Measurements from ENCODE around the gene NTN3. TPM values are rescaled to one million over a fixed set of nuclear protein-coding genes. Genes with fewer than 3 reads are reported as not detected.
A peak's percentile ranks its signal among the peaks of the same experiment; 100 is the strongest.

Gene NTN3
- 0.14 TPM for polyA plus RNA-seq (2013, experiment 1 of 2)
- 0.15 TPM for polyA plus RNA-seq (2013, experiment 2 of 2)

- H2AFZ ChIP-seq (ENCODE audit: low read depth, low read length), result no peak within 1 kb of the TSS
- no peak for DNase-seq
- H3K4ac ChIP-seq (ENCODE audit: low read depth in 1 of 2, low read length in 2 of 2), result peak within 1 kb of the TSS in 1 of 2 experiments; percentile 81
- peak within 1 kb of the TSS; percentile 82 for H3K4me2 ChIP-seq (ENCODE audit: low read length, poor library complexity, severe bottlenecking)
- no peak within 1 kb of the TSS for H3K14ac ChIP-seq (ENCODE audit: low read length in 2 of 2)
- H3K27ac ChIP-seq (ENCODE audit: low read length, poor library complexity, severe bottlenecking), result no peak within 1 kb of the TSS
- H4K8ac ChIP-seq (ENCODE audit: low read length), result peak within 1 kb of the TSS; percentile 72
- H4K91ac ChIP-seq (ENCODE audit: low read length), result peak within 1 kb of the TSS; percentile 84
- H3K36me3 ChIP-seq (ENCODE audit: control insufficient read depth in 1 of 2, insufficient read depth in 2 of 2, low read depth in 1 of 2, low read length in 2 of 2), result peaks cover 0 to 6% of the 10 kb centered on the region in 2 experiments
- no peaks in the 10 kb centered on the region for H3K9me3 ChIP-seq (ENCODE audit: control insufficient read depth, low read length)
- peaks cover 2% of the 10 kb centered on the region for H3K79me1 ChIP-seq (replicated peaks; ENCODE audit: low read length, poor library complexity, severe bottlenecking)
- peak within 1 kb of the TSS; percentile 35 for H2BK15ac ChIP-seq (ENCODE audit: low read depth, poor library complexity, severe bottlenecking)
- no peak within 1 kb of the TSS for H2BK120ac ChIP-seq (ENCODE audit: low read depth, low read length)
- H3K23ac ChIP-seq (ENCODE audit: low read length in 2 of 2), result no peak within 1 kb of the TSS
- H3K9ac ChIP-seq (ENCODE audit: low read length), result no peak within 1 kb of the TSS
- H3K18ac ChIP-seq (ENCODE audit: low read depth in 1 of 2, low read length in 2 of 2), result peak within 1 kb of the TSS in 1 of 2 experiments; percentile 74
- peaks cover 23 to 36% of the 10 kb centered on the region in 2 experiments for H3K27me3 ChIP-seq (ENCODE audit: control insufficient read depth in 1 of 2, insufficient read depth in 1 of 2, low read length in 2 of 2)
- WGBS, result 2% methylated on average over 40 of the region's 59 CpGs
- H3K4me3 ChIP-seq (ENCODE audit: insufficient read depth in 1 of 2, low read depth in 1 of 2, low read length in 2 of 2), result peak within 1 kb of the TSS in 1 of 2 experiments; percentile 46
- H2AK5ac ChIP-seq (ENCODE audit: low read length, severe bottlenecking), result no peak within 1 kb of the TSS
- peak within 1 kb of the TSS in 1 of 2 experiments; percentile 67 for H2BK12ac ChIP-seq (ENCODE audit: low read length in 2 of 2)
- H2BK5ac ChIP-seq (ENCODE audit: low read depth, low read length, poor library complexity, severe bottlenecking), result no peak within 1 kb of the TSS
- H3K4me1 ChIP-seq (ENCODE audit: control insufficient read depth, insufficient read depth, low read depth, low read length), result peaks cover 68% of the 10 kb centered on the region
Measured at GRCh38 chr16:2471016-2471652, at the start of gene NTN3. Gene NTN3, plus strand, starts transcription at chr16:2471297. Its CDS starts 405 bp downstream, at chr16:2471702.

GRCh38 chr16:2422123-2422867, 48.8 kb upstream of the NTN3 start:
- Histone ChIP-seq H3K9me3 (ENCODE audit: control insufficient read depth, low read length) (no peaks in the 10 kb centered on the region), H4K8ac (ENCODE audit: low read length) (no peak overlapping the region), H3K4me1 (ENCODE audit: control insufficient read depth, insufficient read depth, low read depth, low read length) (no peaks in the 10 kb centered on the region), H3K14ac (ENCODE audit: low read length in 2 of 2) (no peak overlapping the region), H3K4me3 (ENCODE audit: insufficient read depth in 1 of 2, low read depth in 1 of 2, low read length in 2 of 2) (no peak overlapping the region), H3K27ac (ENCODE audit: low read length, poor library complexity, severe bottlenecking) (no peak overlapping the region), H2AK5ac (ENCODE audit: low read length, severe bottlenecking) (no peak overlapping the region), H2AFZ (ENCODE audit: low read depth, low read length) (no peak overlapping the region), H4K91ac (ENCODE audit: low read length) (no peak overlapping the region), H3K4me2 (ENCODE audit: low read length, poor library complexity, severe bottlenecking) (no peak overlapping the region), H2BK5ac (ENCODE audit: low read depth, low read length, poor library complexity, severe bottlenecking) (no peak overlapping the region), H3K23ac (ENCODE audit: low read length in 2 of 2) (no peak overlapping the region), H3K79me1 (replicated peaks; ENCODE audit: low read length, poor library complexity, severe bottlenecking) (no peaks in the 10 kb centered on the region), H3K18ac (ENCODE audit: low read depth in 1 of 2, low read length in 2 of 2) (no peak overlapping the region), H2BK12ac (ENCODE audit: low read length in 2 of 2) (no peak overlapping the region), H3K27me3 (ENCODE audit: control insufficient read depth in 1 of 2, insufficient read depth in 1 of 2, low read length in 2 of 2) (peaks cover 13 to 17% of the 10 kb centered on the region in 2 experiments), H3K9ac (ENCODE audit: low read length) (no peak overlapping the region), H2BK15ac (ENCODE audit: low read depth, poor library complexity, severe bottlenecking) (no peak overlapping the region), H2BK120ac (ENCODE audit: low read depth, low read length) (no peak overlapping the region), H3K4ac (ENCODE audit: low read depth in 1 of 2, low read length in 2 of 2) (no peak overlapping the region), H3K36me3 (ENCODE audit: control insufficient read depth in 1 of 2, insufficient read depth in 2 of 2, low read depth in 1 of 2, low read length in 2 of 2) (no peaks in the 10 kb centered on the region)
- DNase-seq, result no peak
- 90% methylated on average over 7 of the region's 7 CpGs for WGBS

- Histone ChIP-seq H2BK5ac (ENCODE audit: low read depth, low read length, poor library complexity, severe bottlenecking) (no peak overlapping the region), H3K4me2 (ENCODE audit: low read length, poor library complexity, severe bottlenecking) (no peak overlapping the region)
Measured at GRCh38 chr16:2424061-2425007, 46.8 kb upstream of the NTN3 start.

More at GRCh38 chr16:2424061-2425007, 46.8 kb upstream of the NTN3 start:
- Histone ChIP-seq H3K79me1 (replicated peaks; ENCODE audit: low read length, poor library complexity, severe bottlenecking) (peaks cover 3% of the 10 kb centered on the region), H3K4me3 (ENCODE audit: insufficient read depth in 1 of 2, low read depth in 1 of 2, low read length in 2 of 2) (no peak overlapping the region), H2BK120ac (ENCODE audit: low read depth, low read length) (no peak overlapping the region), H2BK15ac (ENCODE audit: low read depth, poor library complexity, severe bottlenecking) (no peak overlapping the region), H2BK12ac (ENCODE audit: low read length in 2 of 2) (no peak overlapping the region), H2AFZ (ENCODE audit: low read depth, low read length) (no peak overlapping the region), H3K9me3 (ENCODE audit: control insufficient read depth, low read length) (no peaks in the 10 kb centered on the region), H3K4ac (ENCODE audit: low read depth in 1 of 2, low read length in 2 of 2) (no peak overlapping the region), H3K4me1 (ENCODE audit: control insufficient read depth, insufficient read depth, low read depth, low read length) (peaks cover 9% of the 10 kb centered on the region), H3K27me3 (ENCODE audit: control insufficient read depth in 1 of 2, insufficient read depth in 1 of 2, low read length in 2 of 2) (peaks cover 13 to 17% of the 10 kb centered on the region in 2 experiments), H3K9ac (ENCODE audit: low read length) (no peak overlapping the region), H3K18ac (ENCODE audit: low read depth in 1 of 2, low read length in 2 of 2) (no peak overlapping the region), H4K8ac (ENCODE audit: low read length) (no peak overlapping the region), H3K23ac (ENCODE audit: low read length in 2 of 2) (no peak overlapping the region), H4K91ac (ENCODE audit: low read length) (peak overlapping the region; percentile 49), H3K27ac (ENCODE audit: low read length, poor library complexity, severe bottlenecking) (no peak overlapping the region), H2AK5ac (ENCODE audit: low read length, severe bottlenecking) (no peak overlapping the region), H3K36me3 (ENCODE audit: control insufficient read depth in 1 of 2, insufficient read depth in 2 of 2, low read depth in 1 of 2, low read length in 2 of 2) (no peaks in the 10 kb centered on the region), H3K14ac (ENCODE audit: low read length in 2 of 2) (no peak overlapping the region)
- no peak for DNase-seq
- WGBS, result 92% methylated on average over 24 of the region's 25 CpGs

Measured in mesenchymal stem cell (in vitro differentiated cells and primary cell).